C4-2B (cell line): Measurements from ENCODE around the gene LATS2.

ENCODE experiments used
- H3K27ac ChIP-seq: fragments of 450-650 bp; 2 replicates; pipeline ENCODE4 v1.5.1; 2017
- CTCF ChIP-seq: fragments of 450-650 bp; conservative IDR thresholded peaks from 2 replicates; pipeline ENCODE4 v1.5.1; 2017; ENCODE audit warnings: mild to moderate bottlenecking
- ZFX ChIP-seq: fragments of 450-650 bp; IDR thresholded peaks from 2 replicates; pipeline ENCODE4 v1.6.1; 2017

Gene LATS2

GRCh38 chr13:21045100-21045499 lies 16.3 kb downstream of the LATS2 start:
- no peak overlapping the region for H3K27ac ChIP-seq
- TF ChIP-seq ZFX (no peak), CTCF (no peak)

GRCh38 chr13:21043898-21044297 lies 17.5 kb downstream of the LATS2 start:
- H3K27ac ChIP-seq: no peak overlapping the region
- TF ChIP-seq ZFX (no peak), CTCF (no peak)

- peak overlapping the region; percentile 56 for H3K27ac ChIP-seq
- no peak for TF ChIP-seq CTCF
- TF ChIP-seq ZFX: no peak
Observed at GRCh38 chr13:21040120-21040826, 21.1 kb downstream of the LATS2 start.

GRCh38 chr13:21039097-21039800 lies 22.1 kb downstream of the LATS2 start:
- TF ChIP-seq ZFX (no peak; the same call in 1 of the 2 replicates), CTCF (no peak)
- H3K27ac ChIP-seq: no peak overlapping the region

- H3K27ac ChIP-seq: no peak overlapping the region
- TF ChIP-seq CTCF (no peak), ZFX (no peak)
Observed at GRCh38 chr13:21037656-21038055, 23.7 kb downstream of the LATS2 start.

GRCh38 chr13:21035498-21035897 lies 25.9 kb downstream of the LATS2 start:
- H3K27ac ChIP-seq: peak overlapping the region; percentile 41

More at GRCh38 chr13:21035498-21035897, 25.9 kb downstream of the LATS2 start:
- TF ChIP-seq CTCF (no peak), ZFX (no peak)
